Cardiac muscle cell (in vitro differentiated cells and primary cell): Measurements from ENCODE around the gene NANOGP8. TPM values are rescaled to one million over a fixed set of nuclear protein-coding genes. Genes with fewer than 3 reads are reported as not detected.

Experiments
- DNase-seq, 2 donors: peaks; one replicate each; pipeline versions ENCODE4 v3.0.0 to v3.0.0-alpha.2; 2010 to 2017; ENCODE audit warnings: low read depth in 1 of 2, low spot score in 1 of 2
- H3K27ac ChIP-seq: fragments of 200-600 bp; sonication (generic); 2 replicates; pipeline ENCODE4 v1.5.1; 2016
- H3K27me3 ChIP-seq: fragments of 200-600 bp; sonication (generic); 2 replicates; pipeline ENCODE4 v1.6.0; 2016; ENCODE audit warnings: control low read depth
- H3K36me3 ChIP-seq: fragments of 200-600 bp; sonication (generic); 2 replicates; pipeline ENCODE4 v1.5.1; 2016; ENCODE audit warnings: control low read depth
- H3K4me1 ChIP-seq: fragments of 200-600 bp; sonication (generic); 2 replicates; pipeline ENCODE4 v1.8.1; 2017; ENCODE audit warnings: low read depth, mild to moderate bottlenecking, mixed run types
- H3K4me3 ChIP-seq: fragments of 200-600 bp; sonication (generic); 2 replicates; pipeline ENCODE4 v1.5.1; 2016; ENCODE audit warnings: mild to moderate bottlenecking
- H3K9me3 ChIP-seq: fragments of 200-600 bp; sonication (generic); 2 replicates; pipeline ENCODE4 v1.5.1; 2017; ENCODE audit warnings: low read depth, mild to moderate bottlenecking, control low read depth
- polyA plus RNA-seq: library from polyadenylated mRNA; unstranded; fragments of >200 nt; fragmentation: Nextera tagmentation; extraction: Ambion mirVana; gene quantifications from 2 replicates; pipeline ENCODE4 v1.2.1, GENCODE V29; 2016
- total RNA-seq: library from RNA; depleted of rRNA; stranded (reverse); fragments of >200 nt; gene quantifications from 2 replicates; pipeline ENCODE4 v1.2.3, GENCODE V29; 2016
- TF ChIP-seq, protein P1 (sequence below): IDR thresholded peaks from 2 replicates; pipeline ENCODE4 v1.5.1; 2012; ENCODE audit warnings: low read depth, mild to moderate bottlenecking, low read length

The NANOGP8 gene
- total and polyA plus RNA-seq, 2 experiments from 2014 or later, result not detected

DNA sequence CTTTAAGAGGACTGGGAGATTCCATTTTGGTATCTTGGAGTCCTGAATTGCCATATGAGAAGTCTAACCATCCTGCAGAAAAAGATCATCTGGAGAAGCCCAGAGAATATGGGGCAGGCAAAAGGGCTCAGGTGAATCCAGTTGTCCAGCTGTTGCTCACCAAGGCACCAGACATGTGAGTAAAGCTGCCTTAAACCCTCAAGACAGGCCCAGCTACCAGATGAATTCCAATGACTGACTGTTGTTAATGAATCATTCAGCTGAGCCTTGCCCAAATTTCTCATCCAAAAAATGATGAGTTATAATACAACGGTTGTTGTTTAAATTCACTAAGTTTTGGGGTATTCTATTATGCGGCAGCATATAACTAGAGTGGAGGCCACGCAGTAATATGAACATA is 22.0 kb upstream of the NANOGP8 start:
- Histone ChIP-seq H3K27me3 (no peaks in the 10 kb centered on the region), H3K4me3 (no peak overlapping the region), H3K4me1 (no peaks in the 10 kb centered on the region), H3K36me3 (no peaks in the 10 kb centered on the region), H3K27ac (no peak overlapping the region), H3K9me3 (no peaks in the 10 kb centered on the region)
- DNase-seq, result no peak
- TF ChIP-seq, protein P1, sequence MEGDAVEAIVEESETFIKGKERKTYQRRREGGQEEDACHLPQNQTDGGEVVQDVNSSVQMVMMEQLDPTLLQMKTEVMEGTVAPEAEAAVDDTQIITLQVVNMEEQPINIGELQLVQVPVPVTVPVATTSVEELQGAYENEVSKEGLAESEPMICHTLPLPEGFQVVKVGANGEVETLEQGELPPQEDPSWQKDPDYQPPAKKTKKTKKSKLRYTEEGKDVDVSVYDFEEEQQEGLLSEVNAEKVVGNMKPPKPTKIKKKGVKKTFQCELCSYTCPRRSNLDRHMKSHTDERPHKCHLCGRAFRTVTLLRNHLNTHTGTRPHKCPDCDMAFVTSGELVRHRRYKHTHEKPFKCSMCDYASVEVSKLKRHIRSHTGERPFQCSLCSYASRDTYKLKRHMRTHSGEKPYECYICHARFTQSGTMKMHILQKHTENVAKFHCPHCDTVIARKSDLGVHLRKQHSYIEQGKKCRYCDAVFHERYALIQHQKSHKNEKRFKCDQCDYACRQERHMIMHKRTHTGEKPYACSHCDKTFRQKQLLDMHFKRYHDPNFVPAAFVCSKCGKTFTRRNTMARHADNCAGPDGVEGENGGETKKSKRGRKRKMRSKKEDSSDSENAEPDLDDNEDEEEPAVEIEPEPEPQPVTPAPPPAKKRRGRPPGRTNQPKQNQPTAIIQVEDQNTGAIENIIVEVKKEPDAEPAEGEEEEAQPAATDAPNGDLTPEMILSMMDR, result no peak

DNA sequence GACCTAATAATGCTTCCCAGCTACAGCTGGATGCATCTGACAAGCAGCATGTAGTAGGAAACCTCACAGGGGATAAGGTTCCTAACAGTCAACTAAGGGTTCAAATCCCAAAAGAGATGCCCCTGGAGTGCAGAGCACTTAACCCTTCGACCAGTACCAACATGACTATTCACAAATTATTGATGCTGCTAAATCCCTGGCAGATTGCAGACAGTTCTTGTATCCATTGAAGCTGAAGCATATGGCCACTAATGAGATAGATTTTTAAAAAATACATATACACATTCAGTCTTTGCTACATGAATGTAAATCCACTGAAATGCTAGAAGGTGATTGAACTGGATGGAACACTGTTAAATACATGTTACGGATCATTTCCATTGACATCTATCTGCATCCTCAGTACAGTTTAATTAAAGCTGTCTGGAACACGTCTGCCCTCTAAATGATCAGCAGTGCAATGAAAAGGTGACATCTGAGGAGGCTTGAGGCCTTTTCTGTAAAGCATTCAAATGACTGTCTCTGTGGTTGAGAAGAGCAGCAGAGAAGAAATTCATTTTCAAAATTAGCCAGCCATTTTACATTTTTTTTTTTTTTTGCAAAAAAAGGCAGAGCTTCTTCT is 19.5 kb upstream of the NANOGP8 start:
- Histone ChIP-seq H3K4me1 (no peaks in the 10 kb centered on the region), H3K4me3 (no peak overlapping the region), H3K27me3 (no peaks in the 10 kb centered on the region), H3K27ac (no peak overlapping the region), H3K9me3 (no peaks in the 10 kb centered on the region), H3K36me3 (no peaks in the 10 kb centered on the region)
- DNase-seq, result no peak
- TF ChIP-seq, protein P1, result no peak

DNA sequence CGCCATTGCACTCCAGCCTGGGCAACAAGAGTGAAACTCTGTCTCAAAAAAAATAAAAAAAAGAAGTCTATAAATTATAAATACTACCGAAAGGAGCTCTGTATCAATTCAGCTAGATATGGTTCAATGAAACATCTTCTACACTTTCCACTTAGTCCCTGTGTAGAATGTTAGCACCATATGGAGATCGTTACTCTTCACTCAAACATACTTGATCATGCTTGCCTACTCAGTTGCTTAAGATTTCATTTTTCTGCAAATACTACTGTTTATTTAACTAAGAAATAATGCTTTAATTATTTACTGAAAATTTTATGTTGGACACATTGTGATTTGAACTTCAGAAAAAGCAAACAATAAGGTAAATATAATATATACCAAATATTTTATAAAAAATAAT is 17.1 kb upstream of the NANOGP8 start:
- Histone ChIP-seq H3K4me1 (no peaks in the 10 kb centered on the region), H3K4me3 (no peak overlapping the region), H3K27ac (no peak overlapping the region), H3K9me3 (no peaks in the 10 kb centered on the region), H3K36me3 (no peaks in the 10 kb centered on the region), H3K27me3 (no peaks in the 10 kb centered on the region)
- no peak for DNase-seq
- TF ChIP-seq, protein P1, result no peak

DNA sequence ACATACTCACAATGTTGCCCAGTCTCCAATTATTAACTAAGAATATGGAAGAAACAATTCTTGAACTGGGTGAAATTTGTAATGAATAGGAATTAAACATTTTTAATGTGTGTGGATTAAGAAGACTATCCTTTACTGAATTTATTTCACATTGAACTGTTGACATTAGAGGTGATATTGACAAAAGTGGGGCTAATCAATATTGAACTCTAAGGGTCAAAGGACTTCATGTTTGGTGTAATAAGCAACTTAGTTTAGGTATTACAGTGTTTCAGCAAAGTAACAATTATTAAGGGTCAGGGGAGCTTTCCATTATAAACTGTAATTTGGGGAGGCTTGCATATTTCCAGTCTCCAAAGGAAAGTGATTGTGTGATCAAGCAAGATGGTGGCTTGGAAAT is 16.2 kb upstream of the NANOGP8 start:
- H3K4me3 ChIP-seq, result no peak overlapping the region
- H3K4me1 ChIP-seq, result no peaks in the 10 kb centered on the region
- H3K9me3 ChIP-seq, result no peaks in the 10 kb centered on the region
- H3K36me3 ChIP-seq, result no peaks in the 10 kb centered on the region
- H3K27me3 ChIP-seq, result no peaks in the 10 kb centered on the region
- TF ChIP-seq, protein P1, result no peak
- no peak for DNase-seq
- no peak overlapping the region for H3K27ac ChIP-seq

DNA sequence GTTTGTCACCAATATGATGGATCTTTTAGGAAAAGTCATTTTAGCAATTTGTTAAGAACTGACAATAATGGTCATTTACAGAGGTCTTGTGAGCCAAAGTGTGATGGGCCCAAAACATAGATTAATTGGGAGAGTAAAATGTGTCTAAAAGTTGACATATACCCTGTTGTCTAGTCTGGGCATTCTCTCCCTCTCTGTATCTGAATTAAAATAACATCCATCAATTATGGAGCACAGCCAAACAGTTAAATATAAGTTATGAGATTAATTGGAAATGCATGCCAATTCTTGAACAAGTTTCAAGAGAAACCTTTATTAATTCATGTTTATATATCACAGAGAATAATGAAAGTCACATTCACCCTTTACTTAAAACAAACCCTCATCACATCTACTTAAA is 13.6 kb upstream of the NANOGP8 start:
- no peaks in the 10 kb centered on the region for H3K4me1 ChIP-seq
- H3K27me3 ChIP-seq, result no peaks in the 10 kb centered on the region
- DNase-seq, result no peak
- H3K36me3 ChIP-seq, result no peaks in the 10 kb centered on the region
- no peak overlapping the region for H3K27ac ChIP-seq
- TF ChIP-seq, protein P1, result no peak
- no peak overlapping the region for H3K4me3 ChIP-seq
- no peaks in the 10 kb centered on the region for H3K9me3 ChIP-seq
